ENCODE data around the gene ZSWIM5. TPM values are rescaled to one million over a fixed set of nuclear protein-coding genes. Genes with fewer than 3 reads are reported as not detected.
"Not testable (repeated sequence)": the region's sequence is repeated elsewhere in the genome, so short reads cannot be mapped to it uniquely, and the experiment has no call there.

The ZSWIM5 gene
- polyA plus RNA-seq (2013, experiment 1 of 2): 2.9 TPM
- 2.7 TPM for polyA plus RNA-seq (2013, experiment 2 of 2)

DNA sequence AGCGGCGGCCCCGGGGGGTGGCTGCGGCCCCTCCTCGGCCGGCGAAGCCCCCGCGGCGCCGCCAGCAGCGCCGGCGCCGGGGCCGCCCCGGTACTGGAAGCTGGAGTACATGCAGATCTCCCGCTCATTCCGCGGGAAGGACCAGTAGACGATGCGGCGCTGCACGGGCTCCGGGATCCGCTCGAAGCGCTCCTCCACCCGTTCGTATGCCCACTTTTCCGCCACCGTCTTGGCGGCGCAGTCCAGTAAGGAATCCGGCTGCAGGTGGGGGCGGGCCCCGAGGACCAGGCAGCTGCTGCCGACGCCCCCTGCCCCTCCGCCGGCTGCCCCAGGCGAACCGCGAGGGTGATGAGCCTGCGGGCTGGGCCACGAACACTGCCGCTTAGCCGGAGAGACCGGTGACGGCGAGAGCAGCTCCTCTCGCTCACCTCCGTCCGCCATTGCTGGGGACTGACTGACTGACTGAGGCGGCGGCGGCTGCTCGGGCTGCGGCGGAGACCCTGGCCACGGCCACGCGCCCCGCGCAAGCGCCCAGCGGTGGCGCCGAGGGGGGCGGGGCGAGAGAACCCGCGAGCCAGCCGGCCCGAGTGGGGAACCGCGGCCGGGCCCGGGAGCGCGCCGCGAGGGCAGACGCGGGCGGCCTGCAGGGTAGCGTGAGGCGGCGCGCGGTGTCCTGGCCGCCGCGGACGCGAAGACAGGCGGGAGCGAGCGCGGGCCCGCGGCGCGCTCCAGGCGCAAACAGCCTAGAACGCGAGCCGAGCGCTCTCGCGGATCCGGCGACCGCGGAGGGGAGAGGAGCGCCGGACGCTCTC lies at the start of gene ZSWIM5:
ZSWIM5 (minus strand) TSS at position 696 of the 812 bp plus-strand sequence; CDS start at position 441, 255 bp downstream.
- WGBS (ENCODE audit: extremely low coverage, insufficient coverage, low lambda C conversion rate): no CpG with 5 or more reads among the region's 118 CpGs
- Histone ChIP-seq H3K4me2 (ENCODE audit: low read length) (peak within 1 kb of the TSS; percentile 80), H4K8ac (ENCODE audit: low read depth, low read length) (no peak within 1 kb of the TSS), H3K79me1 (ENCODE audit: low read length) (no peaks in the 10 kb centered on the region), H3K56ac (ENCODE audit: low read length) (peak within 1 kb of the TSS; percentile 95), H3K27me3 (ENCODE audit: insufficient read depth, low read length, poor library complexity) (no peaks in the 10 kb centered on the region), H4K5ac (ENCODE audit: low read length) (no peak within 1 kb of the TSS), H3K36me3 (ENCODE audit: control insufficient read depth, insufficient read depth, low read length) (no peaks in the 10 kb centered on the region), H3K4me1 (ENCODE audit: control insufficient read depth, low read depth, low read length) (no peaks in the 10 kb centered on the region), H3K79me2 (ENCODE audit: control insufficient read depth, insufficient read depth, low read length) (no peaks in the 10 kb centered on the region), H3K23ac (ENCODE audit: low read length) (peak within 1 kb of the TSS; percentile 45), H2BK5ac (ENCODE audit: low read length) (peak within 1 kb of the TSS; percentile 78), H3K4ac (ENCODE audit: low read depth, low read length) (no peak within 1 kb of the TSS), H2AK5ac (ENCODE audit: low read length) (no peak within 1 kb of the TSS), H3K4me3 (ENCODE audit: low read length) (peak within 1 kb of the TSS; percentile 76), H3K9ac (ENCODE audit: low read length) (peak within 1 kb of the TSS; percentile 90), H2BK15ac (replicated peaks; ENCODE audit: low read depth) (no peak within 1 kb of the TSS), H2BK120ac (ENCODE audit: low read depth, low read length) (no peak within 1 kb of the TSS), H3K27ac (ENCODE audit: low read depth, low read length) (peak within 1 kb of the TSS; percentile 94), H3K18ac (ENCODE audit: low read length) (peak within 1 kb of the TSS; percentile 15)
- peak; percentile 72 for DNase-seq

DNA sequence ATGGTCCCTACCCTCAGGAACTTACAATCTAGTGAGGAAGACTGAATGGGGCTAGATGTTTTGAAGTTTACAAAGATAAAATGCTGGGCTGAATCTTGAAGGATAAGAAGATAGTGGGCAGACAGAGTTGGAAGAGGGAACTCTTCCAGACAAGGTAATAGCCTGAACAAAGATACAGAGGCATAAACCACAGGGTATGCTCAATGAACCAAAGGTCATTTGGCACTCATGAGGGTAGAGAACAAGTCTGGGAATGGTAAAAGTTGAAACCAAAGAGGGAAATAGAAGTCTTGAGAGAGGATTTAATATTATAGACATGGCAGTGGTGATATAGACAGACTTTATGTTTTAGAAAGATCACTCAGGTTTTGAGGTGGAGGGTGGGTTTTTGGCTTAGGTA lies 48.1 kb upstream of the ZSWIM5 start:
- DNase-seq: no peak
- Histone ChIP-seq H4K5ac (ENCODE audit: low read length) (no peak overlapping the region), H3K27ac (ENCODE audit: low read depth, low read length) (no peak overlapping the region), H3K4me3 (ENCODE audit: low read length) (no peak overlapping the region), H4K8ac (ENCODE audit: low read depth, low read length) (no peak overlapping the region), H3K56ac (ENCODE audit: low read length) (no peak overlapping the region), H2BK15ac (replicated peaks; ENCODE audit: low read depth) (no peak overlapping the region), H3K36me3 (ENCODE audit: control insufficient read depth, insufficient read depth, low read length) (no peaks in the 10 kb centered on the region), H3K4me2 (ENCODE audit: low read length) (no peak overlapping the region), H3K4me1 (ENCODE audit: control insufficient read depth, low read depth, low read length) (no peaks in the 10 kb centered on the region), H3K79me1 (ENCODE audit: low read length) (no peaks in the 10 kb centered on the region), H3K18ac (ENCODE audit: low read length) (no peak overlapping the region), H2BK120ac (ENCODE audit: low read depth, low read length) (no peak overlapping the region), H3K27me3 (ENCODE audit: insufficient read depth, low read length, poor library complexity) (no peaks in the 10 kb centered on the region), H3K23ac (ENCODE audit: low read length) (no peak overlapping the region), H3K9ac (ENCODE audit: low read length) (no peak overlapping the region), H3K79me2 (ENCODE audit: control insufficient read depth, insufficient read depth, low read length) (no peaks in the 10 kb centered on the region), H2AK5ac (ENCODE audit: low read length) (no peak overlapping the region), H2BK5ac (ENCODE audit: low read length) (no peak overlapping the region), H3K4ac (ENCODE audit: low read depth, low read length) (no peak overlapping the region)

DNA sequence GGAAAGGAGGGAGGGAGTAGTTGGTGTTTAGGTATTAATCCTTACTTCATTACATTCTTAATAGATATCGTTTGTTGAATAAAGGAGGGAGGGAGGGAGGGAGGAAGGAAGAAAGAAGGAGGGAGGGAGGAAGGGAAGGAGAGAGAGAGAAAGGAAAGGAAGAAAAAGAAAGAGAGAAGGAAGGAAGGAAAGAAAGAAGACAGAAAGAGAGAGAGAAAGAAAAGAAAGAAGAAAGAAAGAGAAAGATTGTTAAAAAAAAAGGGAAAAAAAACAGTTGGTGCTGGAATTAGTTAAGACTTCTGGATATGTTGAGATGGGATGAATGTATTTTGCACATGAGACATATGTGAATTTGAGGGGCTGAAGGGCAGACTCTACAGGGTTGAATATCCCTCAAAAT lies 44.1 kb upstream of the ZSWIM5 start:
- no peak overlapping the region for H2BK15ac ChIP-seq (replicated peaks; ENCODE audit: low read depth)
- no peak overlapping the region for H3K4me2 ChIP-seq (ENCODE audit: low read length)
- no peak overlapping the region for H3K4ac ChIP-seq (ENCODE audit: low read depth, low read length)
- 92% methylated on average over 1 of the region's 1 CpG for WGBS (ENCODE audit: extremely low coverage, insufficient coverage, low lambda C conversion rate)
- no peaks in the 10 kb centered on the region for H3K4me1 ChIP-seq (ENCODE audit: control insufficient read depth, low read depth, low read length)
- no peak overlapping the region for H2BK120ac ChIP-seq (ENCODE audit: low read depth, low read length)
- no peaks in the 10 kb centered on the region for H3K79me2 ChIP-seq (ENCODE audit: control insufficient read depth, insufficient read depth, low read length)
- no peak overlapping the region for H2BK5ac ChIP-seq (ENCODE audit: low read length)
- H3K56ac ChIP-seq (ENCODE audit: low read length): no peak overlapping the region
- no peak overlapping the region for H2AK5ac ChIP-seq (ENCODE audit: low read length)
- no peak overlapping the region for H3K18ac ChIP-seq (ENCODE audit: low read length)
- no peak overlapping the region for H3K23ac ChIP-seq (ENCODE audit: low read length)
- no peak overlapping the region for H3K9ac ChIP-seq (ENCODE audit: low read length)
- DNase-seq: no peak
- no peak overlapping the region for H3K27ac ChIP-seq (ENCODE audit: low read depth, low read length)
- no peaks in the 10 kb centered on the region for H3K79me1 ChIP-seq (ENCODE audit: low read length)
- no peaks in the 10 kb centered on the region for H3K27me3 ChIP-seq (ENCODE audit: insufficient read depth, low read length, poor library complexity)
- no peak overlapping the region for H4K8ac ChIP-seq (ENCODE audit: low read depth, low read length)
- H3K4me3 ChIP-seq (ENCODE audit: low read length): no peak overlapping the region
- no peaks in the 10 kb centered on the region for H3K36me3 ChIP-seq (ENCODE audit: control insufficient read depth, insufficient read depth, low read length)
- no peak overlapping the region for H4K5ac ChIP-seq (ENCODE audit: low read length)

- not testable (repeated sequence) for H3K18ac ChIP-seq (ENCODE audit: low read length); H2BK5ac ChIP-seq (ENCODE audit: low read length); H4K8ac ChIP-seq (ENCODE audit: low read depth, low read length); H3K27ac ChIP-seq (ENCODE audit: low read depth, low read length); H2BK120ac ChIP-seq (ENCODE audit: low read depth, low read length); H3K9ac ChIP-seq (ENCODE audit: low read length); H3K27me3 ChIP-seq (ENCODE audit: insufficient read depth, low read length, poor library complexity); H3K36me3 ChIP-seq (ENCODE audit: control insufficient read depth, insufficient read depth, low read length); H3K23ac ChIP-seq (ENCODE audit: low read length); H3K4ac ChIP-seq (ENCODE audit: low read depth, low read length); H2AK5ac ChIP-seq (ENCODE audit: low read length); H3K56ac ChIP-seq (ENCODE audit: low read length); H2BK15ac ChIP-seq (replicated peaks; ENCODE audit: low read depth); H3K4me2 ChIP-seq (ENCODE audit: low read length); H4K5ac ChIP-seq (ENCODE audit: low read length); H3K4me1 ChIP-seq (ENCODE audit: control insufficient read depth, low read depth, low read length); H3K4me3 ChIP-seq (ENCODE audit: low read length); H3K79me1 ChIP-seq (ENCODE audit: low read length); H3K79me2 ChIP-seq (ENCODE audit: control insufficient read depth, insufficient read depth, low read length); DNase-seq
- no CpG with 5 or more reads among the region's 30 CpGs for WGBS (ENCODE audit: extremely low coverage, insufficient coverage, low lambda C conversion rate)
Measured at GRCh38 chr1:45248004-45248403, 41.6 kb upstream of the ZSWIM5 start.

DNA sequence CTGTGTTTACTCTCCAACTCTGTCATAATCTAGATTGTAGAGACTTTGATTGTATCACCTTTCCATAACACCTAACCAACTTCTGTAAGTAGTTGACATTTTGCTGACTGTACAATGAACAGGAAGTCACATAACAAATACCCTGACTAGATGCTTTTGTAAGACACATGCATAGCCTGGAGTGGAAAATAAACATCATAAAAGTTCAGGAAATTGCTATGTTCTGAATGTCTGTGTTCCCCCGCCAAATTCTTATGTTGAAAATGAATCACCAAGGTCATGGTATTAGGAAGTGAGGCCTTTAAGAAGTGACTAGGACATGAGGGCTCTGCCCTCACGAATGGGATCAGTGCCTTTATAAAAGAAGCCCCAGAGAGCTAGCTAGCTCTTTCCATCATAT lies 40.4 kb upstream of the ZSWIM5 start:
- H3K4ac ChIP-seq (ENCODE audit: low read depth, low read length): no peak overlapping the region
- H3K79me2 ChIP-seq (ENCODE audit: control insufficient read depth, insufficient read depth, low read length): no peaks in the 10 kb centered on the region
- no peak overlapping the region for H4K8ac ChIP-seq (ENCODE audit: low read depth, low read length)
- no peak overlapping the region for H3K27ac ChIP-seq (ENCODE audit: low read depth, low read length)
- no CpG with 5 or more reads among the region's 2 CpGs for WGBS (ENCODE audit: extremely low coverage, insufficient coverage, low lambda C conversion rate)
- H2BK15ac ChIP-seq (replicated peaks; ENCODE audit: low read depth): no peak overlapping the region
- no peak overlapping the region for H3K4me2 ChIP-seq (ENCODE audit: low read length)
- H3K18ac ChIP-seq (ENCODE audit: low read length): no peak overlapping the region
- H3K56ac ChIP-seq (ENCODE audit: low read length): no peak overlapping the region
- H3K79me1 ChIP-seq (ENCODE audit: low read length): no peaks in the 10 kb centered on the region
- H4K5ac ChIP-seq (ENCODE audit: low read length): no peak overlapping the region
- H3K9ac ChIP-seq (ENCODE audit: low read length): no peak overlapping the region
- H2AK5ac ChIP-seq (ENCODE audit: low read length): no peak overlapping the region
- no peak overlapping the region for H2BK5ac ChIP-seq (ENCODE audit: low read length)
- no peaks in the 10 kb centered on the region for H3K36me3 ChIP-seq (ENCODE audit: control insufficient read depth, insufficient read depth, low read length)
- H3K27me3 ChIP-seq (ENCODE audit: insufficient read depth, low read length, poor library complexity): no peaks in the 10 kb centered on the region
- no peak overlapping the region for H3K4me3 ChIP-seq (ENCODE audit: low read length)
- DNase-seq: no peak
- no peak overlapping the region for H3K23ac ChIP-seq (ENCODE audit: low read length)
- H2BK120ac ChIP-seq (ENCODE audit: low read depth, low read length): no peak overlapping the region
- no peaks in the 10 kb centered on the region for H3K4me1 ChIP-seq (ENCODE audit: control insufficient read depth, low read depth, low read length)

- not testable (repeated sequence) for H3K23ac ChIP-seq (ENCODE audit: low read length); H3K56ac ChIP-seq (ENCODE audit: low read length); H2BK5ac ChIP-seq (ENCODE audit: low read length); H3K4me3 ChIP-seq (ENCODE audit: low read length); H4K8ac ChIP-seq (ENCODE audit: low read depth, low read length); H3K4me2 ChIP-seq (ENCODE audit: low read length); H3K27ac ChIP-seq (ENCODE audit: low read depth, low read length); H3K79me2 ChIP-seq (ENCODE audit: control insufficient read depth, insufficient read depth, low read length); H3K4ac ChIP-seq (ENCODE audit: low read depth, low read length); H3K79me1 ChIP-seq (ENCODE audit: low read length); DNase-seq; H3K18ac ChIP-seq (ENCODE audit: low read length); H3K27me3 ChIP-seq (ENCODE audit: insufficient read depth, low read length, poor library complexity); H3K9ac ChIP-seq (ENCODE audit: low read length); H2AK5ac ChIP-seq (ENCODE audit: low read length); H2BK15ac ChIP-seq (replicated peaks; ENCODE audit: low read depth); H2BK120ac ChIP-seq (ENCODE audit: low read depth, low read length); H3K36me3 ChIP-seq (ENCODE audit: control insufficient read depth, insufficient read depth, low read length); H3K4me1 ChIP-seq (ENCODE audit: control insufficient read depth, low read depth, low read length); H4K5ac ChIP-seq (ENCODE audit: low read length)
- WGBS (ENCODE audit: extremely low coverage, insufficient coverage, low lambda C conversion rate): no CpG with 5 or more reads among the region's 3 CpGs
Measured at GRCh38 chr1:45246359-45246758, 40.0 kb upstream of the ZSWIM5 start.
